KBM-7 (cell line): Measurements from ENCODE around the gene SMOC1.
"Not testable (repeated sequence)": the region's sequence is repeated elsewhere in the genome, so short reads cannot be mapped to it uniquely, and the experiment has no call there.

ENCODE experiments used
- DNase-seq: peaks from one replicate; pipeline ENCODE4 v3.0.0-alpha.2; 2015
- in situ Hi-C: fragments of 300-500 bp; cut with MboI; formaldehyde crosslinking; loops from 2 replicates; pipeline ENCODE4 v1.14.3; 2020; ENCODE audit warnings: low sequenced_read_pairs, low pct_unique_long_range_greater_than_20kb, mixed read lengths

The SMOC1 gene

GRCh38 chr14:69887740-69888657, 8.8 kb downstream of the SMOC1 start:
- in situ Hi-C loops = no loop called here
- DNase-seq = no peak

GRCh38 chr14:69891422-69891821, 12.2 kb downstream of the SMOC1 start:
- in situ Hi-C loops = no loop called here
- no peak for DNase-seq

- in situ Hi-C loops = no loop called here
- DNase-seq = no peak
Observed at GRCh38 chr14:69895109-69895508, 15.9 kb downstream of the SMOC1 start.

GRCh38 chr14:69896080-69896479, 16.9 kb downstream of the SMOC1 start:
- DNase-seq = no peak
- in situ Hi-C loops = no loop called here

GRCh38 chr14:69896972-69897371, 17.8 kb downstream of the SMOC1 start:
- in situ Hi-C loops = no loop called here
- DNase-seq = no peak

DNA sequence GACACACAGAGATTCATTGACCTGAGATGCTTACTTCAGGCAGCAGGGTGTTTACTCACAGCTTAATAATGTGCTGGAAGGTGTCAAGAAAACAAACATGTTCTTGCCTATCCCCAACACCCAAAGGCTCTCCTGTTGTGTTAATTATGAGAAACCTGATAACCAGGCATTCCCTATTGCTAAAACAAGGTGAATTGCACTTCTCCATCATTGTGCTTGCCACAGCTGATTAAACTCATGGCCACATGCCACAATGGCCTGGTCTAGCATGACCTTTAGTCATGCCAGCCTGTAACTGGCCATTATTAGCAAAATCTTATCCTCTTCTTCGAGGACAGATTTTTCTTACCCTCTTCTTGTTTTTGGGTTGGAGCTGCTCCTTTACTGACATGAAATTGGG, 21.4 kb downstream of the SMOC1 start:
- DNase-seq = no peak
- in situ Hi-C loops = no loop called here

- DNase-seq = no peak
- in situ Hi-C loops = no loop called here
Observed at GRCh38 chr14:69901113-69901951, 22.1 kb downstream of the SMOC1 start.

DNA sequence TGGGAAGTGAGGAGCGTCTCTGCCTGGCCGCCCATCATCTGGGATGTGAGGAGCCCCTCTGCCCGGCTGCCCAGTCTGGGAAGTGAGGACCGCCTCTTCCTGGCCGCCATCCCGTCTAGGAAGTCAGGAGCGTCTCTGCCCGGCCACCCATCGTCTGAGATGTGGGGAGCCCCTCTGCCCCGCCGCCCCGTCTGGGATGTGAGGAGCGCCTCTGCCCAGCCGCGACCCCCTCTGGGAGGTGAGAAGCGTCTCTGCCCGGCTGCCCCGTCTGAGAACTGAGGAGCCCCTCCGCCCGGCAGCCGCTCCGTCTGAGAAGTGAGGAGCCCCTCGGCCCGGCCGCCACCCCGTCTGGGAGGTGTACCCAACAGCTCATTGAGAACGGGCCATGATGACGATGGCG, 23.8 kb downstream of the SMOC1 start:
- in situ Hi-C loops, DNase-seq: not testable (repeated sequence)

GRCh38 chr14:69904246-69904645, 25.0 kb downstream of the SMOC1 start:
- no peak for DNase-seq
- in situ Hi-C loops = no loop called here

DNA sequence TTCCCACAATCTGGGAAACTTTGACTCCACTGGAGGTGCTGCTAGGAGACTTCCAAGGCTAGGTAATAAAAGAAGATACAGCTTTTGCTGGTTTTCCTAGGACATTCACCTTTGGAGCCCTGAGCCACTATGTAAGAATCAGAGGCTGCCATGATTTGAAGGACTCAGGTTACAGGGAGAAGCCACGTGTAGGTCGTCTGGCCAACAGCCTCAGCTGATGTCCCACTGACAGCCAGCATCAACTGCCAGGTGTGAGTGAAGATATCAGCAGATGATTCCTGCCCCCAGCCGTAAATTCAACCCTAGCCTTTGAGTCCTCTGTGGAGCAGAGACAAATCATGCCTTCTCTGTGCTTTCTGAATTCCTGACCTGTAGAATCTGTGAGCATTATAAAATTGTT, 27.0 kb downstream of the SMOC1 start:
- in situ Hi-C loops = no loop called here
- DNase-seq = no peak

GRCh38 chr14:69909826-69910550, 30.8 kb downstream of the SMOC1 start:
- no peak for DNase-seq
- in situ Hi-C loops = no loop called here

- no peak for DNase-seq
- in situ Hi-C loops = no loop called here
Observed at GRCh38 chr14:69910871-69911270, 31.7 kb downstream of the SMOC1 start.

- DNase-seq = no peak
- in situ Hi-C loops = no loop called here
Observed at GRCh38 chr14:69913686-69914085, 34.5 kb downstream of the SMOC1 start.

- in situ Hi-C loops = no loop called here
Observed at GRCh38 chr14:69916396-69916795, 37.2 kb downstream of the SMOC1 start.

DNA sequence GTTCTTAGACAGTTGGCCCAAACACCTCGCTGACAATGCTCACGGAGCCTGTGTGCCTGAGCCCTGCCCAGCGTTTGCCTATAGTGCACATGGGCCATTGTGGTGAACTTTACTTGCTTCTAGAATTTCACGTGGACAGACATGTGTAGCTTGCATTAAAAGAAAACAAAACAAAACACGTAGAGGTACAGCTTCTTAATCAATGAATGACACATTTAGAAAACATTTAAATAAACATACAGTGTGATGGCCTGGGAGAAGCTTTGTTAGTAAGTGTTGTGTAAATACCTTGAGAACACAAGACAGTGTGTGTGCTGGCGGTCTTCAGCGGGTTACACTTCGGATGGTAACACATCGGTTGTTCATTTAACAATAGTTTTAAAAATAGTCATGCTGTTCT, 38.1 kb downstream of the SMOC1 start:
- DNase-seq = no peak
- in situ Hi-C loops = no loop called here

More at GRCh38 chr14:69916396-69916795, 37.2 kb downstream of the SMOC1 start:
- no peak for DNase-seq

DNA sequence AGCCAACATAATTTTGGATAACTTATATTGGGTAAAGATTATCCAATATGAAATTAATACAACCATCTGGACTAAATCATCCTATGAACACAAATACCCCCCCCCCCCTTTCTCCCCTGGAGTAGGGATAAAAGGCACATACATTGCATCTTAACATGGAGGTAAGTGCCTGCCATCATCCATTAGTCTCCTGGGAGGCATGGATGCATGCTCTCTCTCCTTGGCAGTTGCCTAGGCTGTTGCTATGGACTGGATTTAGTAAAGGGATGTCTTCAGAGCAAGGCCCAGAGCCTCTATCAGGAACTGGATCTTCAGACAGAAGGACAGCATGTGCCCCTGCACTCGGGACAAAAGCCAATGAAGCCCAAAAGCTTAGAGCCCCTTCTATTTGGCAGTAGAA, 40.6 kb downstream of the SMOC1 start:
- no peak for DNase-seq
- in situ Hi-C loops = no loop called here

DNA sequence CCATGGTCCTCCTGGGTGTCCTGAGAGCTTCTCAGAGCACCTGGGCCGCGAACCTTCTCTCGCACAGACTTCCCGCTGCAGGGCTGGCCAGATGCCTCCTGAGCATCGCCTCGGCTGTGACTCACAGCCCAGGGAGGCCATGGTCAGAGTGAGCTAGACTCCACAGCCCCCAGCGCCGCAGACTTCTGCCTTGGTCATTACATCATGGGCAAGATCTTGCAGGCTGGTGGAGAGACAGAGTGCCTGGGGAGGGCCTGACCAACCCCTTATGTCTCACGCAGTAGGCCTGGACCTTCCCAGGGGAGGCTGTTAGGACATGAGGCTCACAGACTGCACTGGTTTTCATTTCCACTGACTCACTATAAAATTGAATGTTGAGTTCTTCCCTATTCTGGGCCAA, 41.8 kb downstream of the SMOC1 start:
- in situ Hi-C loops = no loop called here
- DNase-seq = no peak

- no peak for DNase-seq
- in situ Hi-C loops = no loop called here
Observed at GRCh38 chr14:69922198-69922597, 43.0 kb downstream of the SMOC1 start.

GRCh38 chr14:69924201-69924600, 45.0 kb downstream of the SMOC1 start:
- no peak for DNase-seq
- in situ Hi-C loops = no loop called here

DNA sequence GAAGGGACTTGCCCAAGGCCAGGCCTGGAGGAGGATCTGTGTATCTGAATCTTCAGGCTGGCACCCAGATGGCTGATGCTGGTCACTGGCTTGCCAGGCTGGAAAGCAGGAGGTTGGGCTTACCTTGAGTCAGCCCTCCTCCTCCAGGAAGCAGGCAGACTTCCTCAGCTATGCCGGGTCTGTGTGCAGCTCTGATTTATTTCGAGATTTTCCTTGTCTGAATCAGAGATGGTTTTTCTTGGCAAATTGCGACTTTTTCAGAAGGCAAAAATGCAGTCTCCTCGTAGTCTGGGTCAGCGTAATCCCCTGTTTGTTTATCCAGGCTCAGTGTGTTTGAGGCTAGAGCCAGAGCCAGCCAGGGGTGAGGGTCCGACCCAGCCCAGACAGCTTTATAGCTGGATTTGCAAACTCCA, 48.9 kb downstream of the SMOC1 start:
- in situ Hi-C loops = no loop called here
- no peak for DNase-seq
